Eye (tissue), 1 donor: Measurements from ENCODE around the gene TUBB4B.
A peak's percentile ranks its signal among the peaks of the same experiment; 100 is the strongest.

Experiments used
- DNase-seq: peaks from one replicate; pipeline ENCODE4 v3.0.0-alpha.2; 2015

Gene TUBB4B

GRCh38 chr9:137240841-137241489 lies at the start of gene TUBB4B:
TUBB4B (plus strand) TSS chr9:137241287; CDS start chr9:137241361, 74 bp downstream.
- peak; percentile 100 for DNase-seq

GRCh38 chr9:137191691-137192447 lies 49.2 kb upstream of the TUBB4B start:
- DNase-seq = no peak

GRCh38 chr9:137192448-137192780 lies 48.7 kb upstream of the TUBB4B start:
- DNase-seq = no peak

DNA sequence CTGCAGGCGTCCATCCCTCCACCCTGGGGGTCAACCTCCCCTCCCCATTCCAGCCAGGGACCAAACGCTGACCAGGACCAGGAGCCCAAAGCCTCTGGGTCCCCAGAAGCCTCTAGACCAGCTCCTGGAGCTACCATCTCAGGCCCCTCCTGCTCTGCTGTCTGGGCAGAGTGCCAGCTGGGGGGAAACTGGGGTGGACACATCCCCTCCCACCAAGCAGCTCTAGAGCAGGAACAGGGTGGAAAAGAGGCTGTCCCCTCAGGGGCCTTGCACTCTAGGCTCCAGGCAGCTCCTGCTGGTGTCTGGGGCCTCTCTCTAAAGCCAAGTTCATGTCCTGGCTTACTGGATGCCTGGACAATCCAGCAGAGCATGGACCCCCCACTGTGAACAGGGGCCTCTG lies 48.2 kb upstream of the TUBB4B start:
- DNase-seq = peak; percentile 13

- DNase-seq = no peak
Measured at GRCh38 chr9:137193771-137194170, 47.3 kb upstream of the TUBB4B start.

GRCh38 chr9:137194388-137194787 lies 46.7 kb upstream of the TUBB4B start:
- DNase-seq = peak; percentile 61

GRCh38 chr9:137194909-137195308 lies 46.2 kb upstream of the TUBB4B start:
- DNase-seq = no peak

DNA sequence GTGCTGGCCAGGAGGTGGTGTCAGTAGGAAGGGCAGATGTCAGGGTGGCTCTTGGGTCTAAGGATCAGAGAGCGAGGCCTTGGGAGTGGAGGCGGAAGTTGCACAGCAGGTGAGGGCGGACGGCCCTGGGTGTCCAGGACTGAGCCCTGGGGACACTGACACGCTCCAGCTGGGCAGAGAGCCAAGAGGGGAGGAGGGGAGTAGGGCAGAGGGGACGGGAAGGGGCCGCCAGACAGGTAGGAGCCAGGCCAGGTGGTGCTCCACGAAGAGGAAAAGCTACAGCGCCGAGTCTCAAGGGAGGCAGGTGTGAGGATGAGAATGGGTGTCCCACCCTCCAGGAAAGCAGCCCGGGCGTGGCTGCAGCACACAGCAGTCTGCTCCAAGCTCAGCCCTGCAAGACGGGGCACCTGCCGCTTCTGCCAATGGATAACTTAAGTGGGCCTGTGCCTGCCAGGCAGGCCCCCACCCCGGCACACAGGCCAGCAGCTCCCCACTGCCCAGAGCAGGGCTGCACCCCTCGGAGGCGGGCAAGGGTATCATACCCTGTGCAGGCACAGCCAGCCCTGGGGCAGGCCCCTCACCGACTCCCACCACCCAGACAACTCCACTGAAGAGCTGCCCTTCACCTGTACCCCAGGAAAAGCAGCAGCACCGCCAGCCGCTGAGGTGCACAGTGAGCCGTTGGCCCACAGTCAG lies 45.4 kb upstream of the TUBB4B start:
- no peak for DNase-seq

- no peak for DNase-seq
Measured at GRCh38 chr9:137198051-137198901, 42.8 kb upstream of the TUBB4B start.

GRCh38 chr9:137198902-137199283 lies 42.2 kb upstream of the TUBB4B start:
- no peak for DNase-seq

DNA sequence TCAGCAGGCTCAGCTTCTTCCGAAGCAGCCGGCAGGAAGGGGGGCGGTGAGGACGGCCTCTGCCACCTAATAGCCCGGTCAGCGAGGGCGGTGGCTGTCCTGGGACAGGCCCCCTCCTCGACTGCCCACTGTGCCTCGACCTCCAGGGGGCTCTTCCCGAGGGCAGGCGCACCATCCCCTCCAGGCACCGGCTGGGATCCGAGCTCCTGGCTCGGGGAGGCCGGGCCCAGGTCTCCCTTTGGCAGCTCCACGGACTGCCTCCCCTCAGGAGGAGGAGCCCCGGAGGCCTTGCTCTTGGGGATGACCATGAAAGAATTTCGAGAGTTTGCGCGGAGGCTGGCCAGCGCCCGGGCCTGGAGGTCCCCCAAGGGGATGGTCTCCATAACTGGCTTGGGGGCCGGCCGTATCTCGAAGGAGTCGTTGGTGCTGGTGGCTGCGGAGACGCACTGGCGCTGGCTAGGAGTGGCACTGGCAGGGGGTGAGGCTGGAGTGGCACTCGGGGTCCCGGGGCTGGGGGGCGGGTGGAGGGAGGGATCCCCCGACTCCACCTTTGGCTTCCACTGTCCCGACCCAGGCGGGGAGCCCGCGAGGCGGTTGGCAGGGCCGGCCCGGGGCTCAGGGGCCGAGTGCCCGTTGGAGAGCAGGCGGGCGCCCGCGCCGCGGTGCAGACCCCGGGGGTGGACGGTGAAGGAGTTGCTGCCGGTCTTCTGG lies 41.5 kb upstream of the TUBB4B start:
- DNase-seq = peak; percentile 23

DNA sequence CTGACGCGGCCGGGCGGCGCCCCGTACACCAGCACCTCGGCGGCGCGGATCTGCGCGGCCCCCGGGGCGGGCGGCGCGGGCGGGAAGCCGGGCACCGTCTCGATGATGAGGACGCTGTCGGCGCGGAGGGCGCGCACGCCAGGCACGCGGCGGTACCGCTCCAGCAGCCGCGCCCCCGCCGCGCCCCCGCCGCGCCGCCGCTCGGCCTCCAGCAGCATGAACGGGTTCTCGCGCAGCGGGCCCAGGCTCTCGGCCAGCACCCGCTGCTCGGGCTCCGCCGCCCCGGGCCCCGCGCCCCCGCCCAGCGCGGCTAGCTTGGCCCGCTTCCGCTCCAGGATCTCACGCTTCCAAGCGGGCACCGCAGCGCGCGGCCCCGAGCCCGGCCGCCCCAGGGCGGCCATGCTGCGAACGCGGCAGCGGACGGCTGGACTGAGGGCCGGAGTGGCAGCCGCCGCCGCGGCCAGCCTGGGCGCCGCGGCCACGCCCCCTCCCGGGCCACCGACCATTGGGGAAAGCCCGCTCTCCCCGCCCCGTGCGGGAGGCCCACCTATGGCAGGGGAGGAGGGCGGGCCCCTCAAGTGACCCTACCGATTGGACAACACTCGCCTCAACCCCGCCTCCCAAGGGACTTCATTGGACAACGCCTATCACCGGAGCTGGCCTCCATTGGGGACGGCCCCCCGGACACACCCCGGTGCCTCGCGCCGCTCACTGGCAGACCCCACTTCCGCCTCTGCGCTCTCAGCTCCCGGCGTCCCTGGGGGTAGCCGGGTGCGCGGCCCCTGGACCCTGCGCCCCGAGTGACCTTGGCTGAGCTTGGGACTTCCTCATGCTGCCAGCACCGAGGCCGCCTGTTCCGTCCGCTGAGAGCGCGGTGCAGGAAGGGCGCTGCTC lies 40.5 kb upstream of the TUBB4B start, which contains the start of gene TPRN:
Gene TPRN, minus strand, starts transcription at position 431 of the 894 bp plus-strand sequence. Its CDS starts 30 bp downstream, at position 401.
- peak; percentile 99 for DNase-seq

- DNase-seq = no peak
Measured at GRCh38 chr9:137201205-137201868, 39.8 kb upstream of the TUBB4B start.

GRCh38 chr9:137202966-137203365 lies 38.1 kb upstream of the TUBB4B start:
- DNase-seq = no peak

- no peak for DNase-seq
Measured at GRCh38 chr9:137204731-137205125, 36.4 kb upstream of the TUBB4B start.

GRCh38 chr9:137205126-137206069 lies 35.7 kb upstream of the TUBB4B start, which contains the start of the genes NDOR1 and TMEM203:
NDOR1 (plus strand) TSS chr9:137205700; CDS start chr9:137205778, 78 bp downstream.
TMEM203 (minus strand) TSS chr9:137205648; CDS start chr9:137205414, 234 bp downstream.
- DNase-seq = peak; percentile 96

GRCh38 chr9:137206602-137207001 lies 34.5 kb upstream of the TUBB4B start:
- no peak for DNase-seq

DNA sequence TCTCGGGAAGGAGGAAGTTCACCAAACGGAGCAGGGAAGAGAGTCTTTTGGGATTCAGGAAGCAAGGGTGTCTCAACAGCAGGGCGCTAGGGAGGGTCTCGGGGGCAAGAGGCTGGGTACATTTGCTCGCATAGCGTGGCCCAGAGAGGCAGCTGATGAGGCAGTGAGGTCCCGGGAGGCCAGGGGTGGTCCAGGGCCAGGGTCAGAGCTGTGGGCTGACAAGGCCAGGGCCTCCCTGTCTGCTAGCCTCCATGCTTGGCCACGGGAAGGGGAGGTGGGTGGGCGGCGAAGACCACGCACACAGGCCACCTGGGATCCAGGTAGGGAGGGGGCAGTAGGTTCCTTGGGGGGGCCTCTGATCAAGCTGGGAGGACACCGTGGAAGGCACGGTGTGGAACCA lies 29.6 kb upstream of the TUBB4B start:
- no peak for DNase-seq

- DNase-seq = no peak
Measured at GRCh38 chr9:137212520-137212919, 28.6 kb upstream of the TUBB4B start.
